ENCODE results near the gene SPATS2.

- TF ChIP-seq CEBPB (IDR thresholded peaks at IDR 0.05) (no peak), YY1 (IDR thresholded peaks at IDR 0.05; ENCODE audit: low read depth) (no peak), NFIC (IDR thresholded peaks at IDR 0.05) (no peak), TEAD4 (IDR thresholded peaks at IDR 0.05) (no peak), TAF1 (IDR thresholded peaks at IDR 0.05; ENCODE audit: low read depth) (no peak), RAD21 (IDR thresholded peaks at IDR 0.05; ENCODE audit: low read depth) (no peak), EP300 (IDR thresholded peaks at IDR 0.05; ENCODE audit: borderline replicate concordance) (no peak), EGR1 (IDR thresholded peaks at IDR 0.05) (no peak), ZBTB7A (IDR thresholded peaks at IDR 0.05; ENCODE audit: low read depth) (no peak), CREB1 (IDR thresholded peaks at IDR 0.05; ENCODE audit: low read depth) (no peak)
- TF ChIP-seq, protein P1, sequence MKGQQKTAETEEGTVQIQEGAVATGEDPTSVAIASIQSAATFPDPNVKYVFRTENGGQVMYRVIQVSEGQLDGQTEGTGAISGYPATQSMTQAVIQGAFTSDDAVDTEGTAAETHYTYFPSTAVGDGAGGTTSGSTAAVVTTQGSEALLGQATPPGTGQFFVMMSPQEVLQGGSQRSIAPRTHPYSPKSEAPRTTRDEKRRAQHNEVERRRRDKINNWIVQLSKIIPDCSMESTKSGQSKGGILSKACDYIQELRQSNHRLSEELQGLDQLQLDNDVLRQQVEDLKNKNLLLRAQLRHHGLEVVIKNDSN (IDR thresholded peaks at IDR 0.05): no peak
- TF ChIP-seq, protein P2, sequence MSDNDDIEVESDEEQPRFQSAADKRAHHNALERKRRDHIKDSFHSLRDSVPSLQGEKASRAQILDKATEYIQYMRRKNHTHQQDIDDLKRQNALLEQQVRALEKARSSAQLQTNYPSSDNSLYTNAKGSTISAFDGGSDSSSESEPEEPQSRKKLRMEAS (IDR thresholded peaks at IDR 0.05): no peak
- TF ChIP-seq, protein P3, sequence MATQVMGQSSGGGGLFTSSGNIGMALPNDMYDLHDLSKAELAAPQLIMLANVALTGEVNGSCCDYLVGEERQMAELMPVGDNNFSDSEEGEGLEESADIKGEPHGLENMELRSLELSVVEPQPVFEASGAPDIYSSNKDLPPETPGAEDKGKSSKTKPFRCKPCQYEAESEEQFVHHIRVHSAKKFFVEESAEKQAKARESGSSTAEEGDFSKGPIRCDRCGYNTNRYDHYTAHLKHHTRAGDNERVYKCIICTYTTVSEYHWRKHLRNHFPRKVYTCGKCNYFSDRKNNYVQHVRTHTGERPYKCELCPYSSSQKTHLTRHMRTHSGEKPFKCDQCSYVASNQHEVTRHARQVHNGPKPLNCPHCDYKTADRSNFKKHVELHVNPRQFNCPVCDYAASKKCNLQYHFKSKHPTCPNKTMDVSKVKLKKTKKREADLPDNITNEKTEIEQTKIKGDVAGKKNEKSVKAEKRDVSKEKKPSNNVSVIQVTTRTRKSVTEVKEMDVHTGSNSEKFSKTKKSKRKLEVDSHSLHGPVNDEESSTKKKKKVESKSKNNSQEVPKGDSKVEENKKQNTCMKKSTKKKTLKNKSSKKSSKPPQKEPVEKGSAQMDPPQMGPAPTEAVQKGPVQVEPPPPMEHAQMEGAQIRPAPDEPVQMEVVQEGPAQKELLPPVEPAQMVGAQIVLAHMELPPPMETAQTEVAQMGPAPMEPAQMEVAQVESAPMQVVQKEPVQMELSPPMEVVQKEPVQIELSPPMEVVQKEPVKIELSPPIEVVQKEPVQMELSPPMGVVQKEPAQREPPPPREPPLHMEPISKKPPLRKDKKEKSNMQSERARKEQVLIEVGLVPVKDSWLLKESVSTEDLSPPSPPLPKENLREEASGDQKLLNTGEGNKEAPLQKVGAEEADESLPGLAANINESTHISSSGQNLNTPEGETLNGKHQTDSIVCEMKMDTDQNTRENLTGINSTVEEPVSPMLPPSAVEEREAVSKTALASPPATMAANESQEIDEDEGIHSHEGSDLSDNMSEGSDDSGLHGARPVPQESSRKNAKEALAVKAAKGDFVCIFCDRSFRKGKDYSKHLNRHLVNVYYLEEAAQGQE (IDR thresholded peaks at IDR 0.05; ENCODE audit: low read depth): no peak
These were observed 182.8 kb downstream of the SPATS2 start for GRCh38 chr12:49549735-49550692.

All from Ishikawa (cell line).